DND-41 (cell line): ENCODE results near the gene MMD.

ENCODE experiments used
- ATAC-seq: fragments of 200-7000 bp; cut with Tn5 transposase; 3 replicates; pipeline ENCODE4 v1.9.1; 2021; ENCODE audit warnings: low read depth; ENCODE audit not compliant: insufficient read depth
- DNase-seq: peaks from one replicate; pipeline ENCODE4 v3.0.0-alpha.2; 2020
- H2AFZ ChIP-seq: 2 replicates; pipeline ENCODE4 v1.6.0; 2012; ENCODE audit warnings: low read depth, low read length
- H3K27ac ChIP-seq: 2 replicates; pipeline ENCODE4 v1.5.1; 2012; ENCODE audit warnings: low read length, inconsistent platforms
- H3K27me3 ChIP-seq: fragments of 200-600 bp; sonication (generic); 2 replicates; pipeline ENCODE4 v1.6.0; 2012; ENCODE audit warnings: low read length, mild to moderate bottlenecking, inconsistent platforms; ENCODE audit not compliant: insufficient read depth, poor library complexity
- H3K36me3 ChIP-seq: 2 replicates; pipeline ENCODE4 v1.5.1; 2012; ENCODE audit warnings: low read length, inconsistent platforms; ENCODE audit not compliant: insufficient read depth
- H3K4me1 ChIP-seq: 2 replicates; pipeline ENCODE4 v1.5.1; 2012; ENCODE audit warnings: mild to moderate bottlenecking, low read length; ENCODE audit not compliant: insufficient read depth
- H3K4me2 ChIP-seq: 2 replicates; pipeline ENCODE4 v1.6.0; 2012; ENCODE audit warnings: mild to moderate bottlenecking, moderate library complexity, low read length, inconsistent platforms; ENCODE audit not compliant: insufficient read depth
- H3K4me3 ChIP-seq, 2 experiments: fragments of 200-600 bp in 1 of 2; shearing (Covaris generic) in 1 of 2; 2 replicates each; pipeline ENCODE4 v1.5.1; 2012 to 2016; ENCODE audit warnings: inconsistent platforms in 2 of 2, low read length in 2 of 2, mild to moderate bottlenecking in 2 of 2, low read depth in 1 of 2, moderate library complexity in 1 of 2
- H3K79me2 ChIP-seq: 2 replicates; pipeline ENCODE4 v1.6.0; 2012; ENCODE audit warnings: low read length, inconsistent platforms; ENCODE audit not compliant: insufficient read depth
- H3K9ac ChIP-seq: 2 replicates; pipeline ENCODE4 v1.6.0; 2012; ENCODE audit warnings: low read depth, mild to moderate bottlenecking, inconsistent platforms, low read length, moderate library complexity
- H3K9me3 ChIP-seq: 2 replicates; pipeline ENCODE4 v1.5.1; 2012; ENCODE audit warnings: low read length, moderate library complexity, mild to moderate bottlenecking, inconsistent platforms; ENCODE audit not compliant: insufficient read depth, severe bottlenecking
- H4K20me1 ChIP-seq: 2 replicates; pipeline ENCODE4 v1.6.0; 2012; ENCODE audit warnings: low read length; ENCODE audit not compliant: insufficient read depth
- EZH2 ChIP-seq: IDR thresholded peaks from 3 replicates; pipeline ENCODE4 v1.6.1; 2012; ENCODE audit warnings: borderline replicate concordance, low read depth, mild to moderate bottlenecking, moderate library complexity, low read length, inconsistent platforms; ENCODE audit not compliant: severe bottlenecking
- TF ChIP-seq, protein P1 (sequence below): IDR thresholded peaks from 2 replicates; pipeline ENCODE4 v1.5.1; 2012; ENCODE audit warnings: borderline replicate concordance, low read length, moderate library complexity, mild to moderate bottlenecking; ENCODE audit not compliant: poor library complexity, severe bottlenecking; ENCODE audit errors: extremely low read depth

MMD gene

DNA sequence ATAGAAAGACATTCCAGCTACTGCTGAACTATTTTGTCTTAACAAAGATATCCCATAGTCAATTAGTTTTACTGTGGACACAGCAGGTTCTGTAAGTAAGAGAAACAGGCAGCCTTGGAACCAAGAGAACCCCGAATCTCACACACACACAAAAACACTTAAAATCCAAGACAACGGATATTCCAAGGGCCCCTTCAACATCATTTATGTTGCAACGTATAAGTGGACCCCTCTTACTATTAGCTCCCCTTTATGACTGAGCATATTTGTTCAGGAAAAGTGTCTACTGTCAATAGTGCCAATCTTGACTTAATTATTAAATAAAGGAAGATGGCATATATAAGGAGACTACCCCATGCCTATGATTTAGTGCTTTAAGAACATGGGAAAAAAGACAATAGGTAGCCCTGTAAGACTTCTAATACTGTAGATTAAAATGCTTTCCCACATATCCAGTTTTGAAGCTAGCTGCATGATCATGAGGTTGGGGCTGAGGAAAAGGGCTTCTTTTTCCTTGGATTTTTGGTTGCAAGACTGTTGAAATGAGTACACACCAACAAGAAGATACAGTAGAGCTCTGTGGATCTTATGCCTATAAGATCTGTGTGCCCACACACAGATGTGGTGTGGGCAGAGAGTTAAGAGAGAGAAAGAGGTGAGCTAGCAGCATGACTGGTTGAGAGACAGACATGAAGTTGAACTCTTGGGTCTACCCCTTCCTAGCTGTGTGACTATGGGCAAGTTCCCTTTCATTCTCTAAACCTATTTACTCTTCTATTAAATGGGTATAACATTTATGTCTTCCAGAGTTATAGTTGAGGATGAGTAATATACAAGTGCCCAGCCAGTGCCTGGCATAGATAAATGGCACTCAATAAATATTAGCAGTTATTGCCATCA, 3.0 kb downstream of the MMD start:
- DNase-seq (no peak), ATAC-seq (no peak)
- peak overlapping the region; percentile 74; the same call in 1 of the 2 replicates for H3K27ac ChIP-seq
- no peak overlapping the region for H2AFZ ChIP-seq
- peaks cover 8% of the 10 kb centered on the region for H3K27me3 ChIP-seq
- H3K9me3 ChIP-seq, result no peaks in the 10 kb centered on the region
- H4K20me1 ChIP-seq, result peaks cover 21% of the 10 kb centered on the region
- peaks cover 24% of the 10 kb centered on the region for H3K36me3 ChIP-seq
- no peak overlapping the region for H3K9ac ChIP-seq
- no peak for TF ChIP-seq EZH2
- TF ChIP-seq, protein P1, sequence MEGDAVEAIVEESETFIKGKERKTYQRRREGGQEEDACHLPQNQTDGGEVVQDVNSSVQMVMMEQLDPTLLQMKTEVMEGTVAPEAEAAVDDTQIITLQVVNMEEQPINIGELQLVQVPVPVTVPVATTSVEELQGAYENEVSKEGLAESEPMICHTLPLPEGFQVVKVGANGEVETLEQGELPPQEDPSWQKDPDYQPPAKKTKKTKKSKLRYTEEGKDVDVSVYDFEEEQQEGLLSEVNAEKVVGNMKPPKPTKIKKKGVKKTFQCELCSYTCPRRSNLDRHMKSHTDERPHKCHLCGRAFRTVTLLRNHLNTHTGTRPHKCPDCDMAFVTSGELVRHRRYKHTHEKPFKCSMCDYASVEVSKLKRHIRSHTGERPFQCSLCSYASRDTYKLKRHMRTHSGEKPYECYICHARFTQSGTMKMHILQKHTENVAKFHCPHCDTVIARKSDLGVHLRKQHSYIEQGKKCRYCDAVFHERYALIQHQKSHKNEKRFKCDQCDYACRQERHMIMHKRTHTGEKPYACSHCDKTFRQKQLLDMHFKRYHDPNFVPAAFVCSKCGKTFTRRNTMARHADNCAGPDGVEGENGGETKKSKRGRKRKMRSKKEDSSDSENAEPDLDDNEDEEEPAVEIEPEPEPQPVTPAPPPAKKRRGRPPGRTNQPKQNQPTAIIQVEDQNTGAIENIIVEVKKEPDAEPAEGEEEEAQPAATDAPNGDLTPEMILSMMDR, result no peak
- peaks cover 71% of the 10 kb centered on the region for H3K79me2 ChIP-seq
- H3K4me1 ChIP-seq, result peaks cover 32% of the 10 kb centered on the region
- 0 out of 4 replicates have a peak overlapping the region, but pooled peaks of 1 of the 2 experiments have one; percentile 83 for H3K4me3 ChIP-seq
- H3K4me2 ChIP-seq, result peak overlapping the region; percentile 68

DNA sequence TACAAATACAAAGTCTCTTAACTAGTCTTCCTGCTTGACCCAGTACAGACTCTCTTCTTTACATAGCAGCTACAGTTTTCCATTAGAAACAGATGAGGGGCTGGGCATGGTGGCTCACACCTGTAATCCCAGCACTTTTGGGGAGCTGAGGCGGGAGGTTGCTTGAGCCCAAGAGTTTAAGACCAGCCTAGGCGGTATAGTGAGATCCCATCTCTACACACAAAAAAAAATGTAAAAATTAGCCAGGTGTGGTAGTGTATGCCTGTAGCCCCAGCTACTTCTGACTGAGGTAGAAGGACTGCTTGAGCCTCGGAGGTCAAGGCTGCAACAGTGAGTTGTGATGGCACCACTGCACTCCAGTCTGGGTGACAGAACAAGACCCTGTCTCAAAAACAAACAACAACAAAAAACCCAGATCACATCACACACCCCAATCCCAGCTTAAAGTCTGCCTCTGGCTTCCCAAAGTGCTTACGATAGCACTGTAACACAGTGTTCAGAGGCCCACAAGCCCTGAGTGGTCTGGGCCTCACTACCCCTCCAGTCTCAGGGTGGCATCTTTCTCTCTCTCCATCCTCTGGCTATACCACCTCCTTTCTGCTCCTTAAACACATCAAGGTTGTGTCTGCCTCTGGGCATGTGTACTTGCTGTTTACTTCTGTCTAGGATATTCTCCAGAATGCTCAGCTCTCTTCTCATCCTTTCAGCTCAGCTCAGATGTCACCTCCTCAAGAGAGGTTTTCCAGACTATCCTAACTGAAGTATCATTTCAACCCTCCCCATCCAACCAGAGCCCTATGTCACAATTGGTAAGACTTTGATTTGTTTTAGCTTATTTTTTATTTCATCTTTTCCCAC, 4.0 kb downstream of the MMD start:
- peaks cover 21% of the 10 kb centered on the region for H4K20me1 ChIP-seq
- H3K36me3 ChIP-seq, result peaks cover 33% of the 10 kb centered on the region
- no peak overlapping the region for H2AFZ ChIP-seq
- H3K9me3 ChIP-seq, result no peaks in the 10 kb centered on the region
- no peak overlapping the region for H3K27ac ChIP-seq
- TF ChIP-seq, protein P1, result no peak
- no peak overlapping the region for H3K4me3 ChIP-seq
- no peaks in the 10 kb centered on the region for H3K27me3 ChIP-seq
- no peak for ATAC-seq
- H3K4me2 ChIP-seq, result 0 out of 2 replicates have a peak overlapping the region, but pooled peaks have one; percentile 3
- no peak overlapping the region for H3K9ac ChIP-seq
- peaks cover 71% of the 10 kb centered on the region for H3K79me2 ChIP-seq
- peaks cover 30% of the 10 kb centered on the region for H3K4me1 ChIP-seq
- no peak for DNase-seq

DNA sequence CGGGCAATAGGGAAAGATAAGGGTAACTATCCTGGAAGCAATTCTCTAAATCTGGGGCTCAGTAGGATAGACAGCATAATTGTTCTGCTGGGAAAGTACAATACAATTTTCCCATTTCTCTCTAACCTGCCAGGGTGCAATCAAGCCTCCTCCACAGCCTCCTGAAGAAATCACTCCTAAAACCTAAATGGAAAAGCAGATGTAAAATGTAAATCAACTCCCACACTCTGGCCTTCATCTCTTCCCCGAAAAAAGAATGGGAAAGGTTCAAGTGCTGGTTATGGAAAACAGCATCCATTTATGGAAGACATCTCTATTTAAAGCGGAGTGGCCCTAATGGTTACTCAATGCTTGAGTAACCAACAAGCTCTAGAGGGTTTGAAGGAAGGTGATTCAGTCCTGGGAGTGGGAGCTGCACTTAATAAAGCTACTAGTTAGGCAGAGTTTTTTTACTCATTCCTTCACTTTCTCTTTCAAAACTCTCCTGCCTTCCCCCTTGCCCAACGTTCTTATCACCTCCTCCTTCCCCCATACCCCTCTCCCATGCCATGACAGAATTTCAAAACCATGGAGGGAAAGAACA, 5.1 kb downstream of the MMD start:
- peaks cover 44% of the 10 kb centered on the region for H3K36me3 ChIP-seq
- H3K4me1 ChIP-seq, result peaks cover 24% of the 10 kb centered on the region
- TF ChIP-seq, protein P1, result no peak
- TF ChIP-seq EZH2, result no peak
- H2AFZ ChIP-seq, result no peak overlapping the region
- H3K4me3 ChIP-seq, result no peak overlapping the region
- peaks cover 70% of the 10 kb centered on the region for H3K79me2 ChIP-seq
- no peak for ATAC-seq
- H3K27ac ChIP-seq, result no peak overlapping the region
- no peak overlapping the region for H3K9ac ChIP-seq
- H3K9me3 ChIP-seq, result no peaks in the 10 kb centered on the region
- H3K27me3 ChIP-seq, result no peaks in the 10 kb centered on the region
- H3K4me2 ChIP-seq, result 0 out of 2 replicates have a peak overlapping the region, but pooled peaks have one; percentile 5
- DNase-seq, result no peak
- peaks cover 21% of the 10 kb centered on the region for H4K20me1 ChIP-seq
